Fibroblast of mammary gland (primary cell): ENCODE measurements around the gene IL1RAPL2.

ENCODE experiments used
- DNase-seq: peaks from one replicate; pipeline ENCODE4 v3.0.0-alpha.2; 2010; ENCODE audit warnings: low read depth
- H3K4me3 ChIP-seq: 2 replicates; pipeline ENCODE4 v1.5.1; 2011; ENCODE audit warnings: low read depth, mild to moderate bottlenecking, low read length, moderate library complexity; ENCODE audit not compliant: control insufficient read depth
- TF ChIP-seq, protein P1 (sequence below): conservative IDR thresholded peaks from 2 replicates; pipeline ENCODE4 v1.5.1; 2011; ENCODE audit warnings: low read depth, low read length, inconsistent platforms; ENCODE audit not compliant: control insufficient read depth, insufficient read depth

The IL1RAPL2 gene

DNA sequence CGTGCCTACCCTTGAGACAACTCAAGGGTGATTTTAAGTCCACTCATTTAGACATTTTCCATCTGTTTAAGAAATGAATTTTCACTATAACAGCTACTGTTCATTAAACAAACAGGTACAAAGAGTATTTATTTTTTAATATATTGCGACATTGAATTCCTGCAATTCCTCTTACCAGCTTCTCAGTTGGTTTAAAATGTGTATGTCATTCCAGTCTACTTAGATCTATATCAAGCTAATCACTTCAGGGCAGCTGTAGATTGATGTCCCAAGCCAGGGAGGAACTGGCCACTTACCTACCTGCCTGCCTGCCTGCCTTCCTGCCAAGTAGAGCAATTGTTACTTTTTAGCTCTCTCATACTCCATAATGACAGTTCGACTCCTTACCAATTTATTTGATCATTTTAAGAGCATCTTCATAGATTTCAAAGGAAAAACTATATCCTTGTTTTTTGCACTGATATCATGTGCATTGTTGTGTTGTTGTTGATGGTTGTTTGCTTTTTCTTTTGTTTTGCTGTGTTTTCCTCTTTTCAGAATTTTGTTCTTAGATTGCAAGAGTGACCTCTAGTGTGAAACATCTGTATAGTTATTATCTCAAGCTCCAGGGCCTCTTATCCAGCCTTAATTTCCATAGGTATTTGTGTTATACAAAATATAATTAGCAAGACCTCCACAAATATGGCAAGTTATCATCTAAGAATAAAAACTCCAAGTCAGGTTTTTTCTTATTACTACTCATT, 1135.5 kb downstream of the IL1RAPL2 start:
- TF ChIP-seq, protein P1, sequence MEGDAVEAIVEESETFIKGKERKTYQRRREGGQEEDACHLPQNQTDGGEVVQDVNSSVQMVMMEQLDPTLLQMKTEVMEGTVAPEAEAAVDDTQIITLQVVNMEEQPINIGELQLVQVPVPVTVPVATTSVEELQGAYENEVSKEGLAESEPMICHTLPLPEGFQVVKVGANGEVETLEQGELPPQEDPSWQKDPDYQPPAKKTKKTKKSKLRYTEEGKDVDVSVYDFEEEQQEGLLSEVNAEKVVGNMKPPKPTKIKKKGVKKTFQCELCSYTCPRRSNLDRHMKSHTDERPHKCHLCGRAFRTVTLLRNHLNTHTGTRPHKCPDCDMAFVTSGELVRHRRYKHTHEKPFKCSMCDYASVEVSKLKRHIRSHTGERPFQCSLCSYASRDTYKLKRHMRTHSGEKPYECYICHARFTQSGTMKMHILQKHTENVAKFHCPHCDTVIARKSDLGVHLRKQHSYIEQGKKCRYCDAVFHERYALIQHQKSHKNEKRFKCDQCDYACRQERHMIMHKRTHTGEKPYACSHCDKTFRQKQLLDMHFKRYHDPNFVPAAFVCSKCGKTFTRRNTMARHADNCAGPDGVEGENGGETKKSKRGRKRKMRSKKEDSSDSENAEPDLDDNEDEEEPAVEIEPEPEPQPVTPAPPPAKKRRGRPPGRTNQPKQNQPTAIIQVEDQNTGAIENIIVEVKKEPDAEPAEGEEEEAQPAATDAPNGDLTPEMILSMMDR: peak; percentile 40
- DNase-seq: peak; percentile 46

DNA sequence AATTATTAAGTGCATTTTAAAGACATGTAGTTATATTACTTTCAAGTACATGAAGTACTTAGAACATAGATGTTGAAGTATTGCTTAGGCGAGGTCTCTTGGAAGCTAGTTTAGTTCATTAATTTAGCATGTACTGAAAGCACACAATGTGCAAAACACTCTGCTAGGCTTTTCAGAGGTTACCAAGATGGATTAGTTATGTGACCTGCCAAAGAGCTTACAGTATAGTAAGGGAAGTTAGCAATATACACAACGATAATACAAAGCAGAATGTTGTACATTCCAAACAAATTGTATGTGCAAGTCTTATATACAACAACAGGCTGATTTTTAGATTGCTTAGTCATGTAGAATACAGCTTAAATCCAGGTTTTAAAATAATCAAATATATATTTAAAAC, 1137.9 kb downstream of the IL1RAPL2 start:
- no peak for DNase-seq
- no peak overlapping the region for H3K4me3 ChIP-seq
- TF ChIP-seq, protein P1: no peak

More for the DNA sequence above, 1135.5 kb downstream of the IL1RAPL2 start:
- no peak overlapping the region for H3K4me3 ChIP-seq

DNA sequence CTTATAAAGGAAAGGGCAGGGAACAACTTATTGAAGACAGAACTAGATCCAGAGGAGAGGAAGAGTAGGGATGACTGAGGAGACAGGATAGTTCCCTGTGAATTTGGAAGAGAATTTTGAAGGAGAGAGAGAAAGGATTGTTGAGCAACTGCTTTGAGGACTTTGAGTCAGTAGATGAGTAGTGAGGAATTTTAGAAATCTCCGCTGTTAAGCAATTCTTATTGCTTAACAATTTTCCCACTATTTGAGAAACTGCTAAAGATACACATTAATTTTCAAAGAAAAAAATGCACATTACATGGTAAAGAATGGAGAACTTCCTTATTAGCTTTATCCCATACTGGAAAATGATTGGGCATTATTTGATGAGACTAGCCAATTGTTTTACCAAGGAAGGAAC, 1140.0 kb downstream of the IL1RAPL2 start:
- TF ChIP-seq, protein P1: no peak
- H3K4me3 ChIP-seq: no peak overlapping the region
- peak; percentile 73 for DNase-seq

DNA sequence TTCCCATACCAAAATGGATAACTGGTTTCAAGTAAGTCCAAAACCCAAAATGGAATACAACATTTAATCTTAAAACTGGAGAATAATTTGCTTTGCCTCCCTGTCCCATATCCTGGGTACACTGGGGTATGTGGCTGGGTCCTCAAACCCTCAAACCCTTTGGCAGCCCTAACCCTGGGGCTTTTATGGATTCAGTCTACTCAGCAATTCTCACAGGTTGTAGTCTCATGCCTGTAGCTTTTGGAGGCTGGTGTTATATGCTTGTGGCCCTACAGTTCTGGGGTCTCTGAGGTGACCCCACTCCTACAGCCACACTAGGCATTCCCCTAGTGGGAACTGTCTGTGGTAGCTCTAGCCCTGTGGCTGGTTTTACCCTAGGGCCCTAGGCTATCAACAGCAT, 1145.8 kb downstream of the IL1RAPL2 start:
- TF ChIP-seq, protein P1: no peak
- DNase-seq: no peak
- no peak overlapping the region for H3K4me3 ChIP-seq

DNA sequence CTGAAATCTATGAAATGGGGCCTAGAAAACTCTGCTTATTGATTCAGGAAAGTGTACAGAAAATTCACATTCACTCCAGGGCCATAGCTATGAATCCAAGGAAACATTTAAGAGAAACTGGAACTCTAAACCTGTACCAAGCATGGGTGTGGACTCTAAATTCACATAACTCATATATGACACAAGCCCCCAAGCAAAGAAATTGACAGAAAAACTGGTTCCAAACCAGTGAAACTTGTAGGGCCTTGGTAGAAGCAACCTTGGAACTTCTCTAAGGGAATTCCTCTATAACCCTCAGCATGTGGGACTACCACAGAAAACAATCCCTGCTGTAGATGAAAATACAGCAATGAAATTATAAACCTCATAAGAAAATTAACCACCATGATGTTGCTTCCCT, 1149.7 kb downstream of the IL1RAPL2 start:
- H3K4me3 ChIP-seq: no peak overlapping the region
- TF ChIP-seq, protein P1: no peak
- no peak for DNase-seq

DNA sequence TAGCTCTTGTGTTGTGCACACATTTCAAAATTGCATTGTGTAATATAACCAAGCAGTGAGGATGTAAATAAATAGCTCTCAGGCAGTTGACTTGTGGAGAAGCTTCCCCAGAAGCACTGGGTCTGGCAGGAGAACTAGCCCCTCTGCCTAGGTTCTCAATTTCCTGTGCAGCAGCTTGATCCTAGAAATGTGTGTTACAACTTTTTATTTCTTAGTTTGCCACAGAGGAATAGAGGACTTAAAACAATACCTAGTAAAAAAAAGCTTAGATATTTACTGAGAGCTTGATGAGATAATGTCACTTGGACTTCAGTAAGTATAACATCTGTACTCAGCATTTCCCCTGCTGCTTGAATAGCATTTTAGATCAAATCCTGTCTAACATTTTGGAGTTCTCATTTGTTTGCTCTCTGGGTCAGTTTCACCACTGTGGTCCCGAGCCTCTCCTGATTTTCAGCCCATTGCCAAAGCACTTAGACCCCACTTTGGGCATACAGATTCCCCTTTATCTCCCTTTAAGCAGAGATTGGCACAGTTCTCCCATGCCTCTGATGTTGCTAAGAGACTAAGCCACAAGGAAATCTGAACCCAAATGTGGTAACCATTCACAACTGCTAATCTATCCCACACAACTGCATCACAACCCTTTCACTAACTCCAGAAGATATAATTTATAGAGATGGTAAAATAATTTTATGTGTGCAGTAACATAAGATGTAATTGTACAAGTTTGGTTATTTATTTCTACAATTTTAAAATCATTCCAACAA, 1158.2 kb downstream of the IL1RAPL2 start:
- TF ChIP-seq, protein P1: no peak
- DNase-seq: no peak
- no peak overlapping the region for H3K4me3 ChIP-seq
